Vagina (tissue), 2 donors: ENCODE measurements around the gene SART3.

Experiments used
- CTCF ChIP-seq, 3 experiments: fragments of 450-650 bp in 2 of 3; fragments of 200-600 bp in 1 of 3; sonication (generic) in 1 of 3; IDR thresholded peaks; one replicate each; pipeline ENCODE4 v1.5.1; 2017 to 2019; ENCODE audit warnings: antibody characterized with exemption in 3 of 3, mild to moderate bottlenecking in 2 of 3, moderate library complexity in 2 of 3
- POLR2AphosphoS5 ChIP-seq, 2 donors: sonication (generic); formaldehyde crosslinking; IDR thresholded peaks; one replicate each; pipeline ENCODE4 v1.9.0; 2017; ENCODE audit warnings: antibody characterized with exemption in 2 of 2, mild to moderate bottlenecking in 2 of 2, low read depth in 1 of 2; ENCODE audit not compliant: insufficient read depth in 1 of 2

GRCh38 chr12:108608616-108609015 is 47.6 kb upstream of the SART3 start:
- no peak for TF ChIP-seq CTCF (IDR thresholded peaks at IDR 0.05)
- TF ChIP-seq POLR2AphosphoS5 (IDR thresholded peaks at IDR 0.05; ENCODE audit: insufficient read depth in 1 of 2, low read depth in 1 of 2), result no peak
